Measurements from ENCODE around the gene SDF4.

DNA sequence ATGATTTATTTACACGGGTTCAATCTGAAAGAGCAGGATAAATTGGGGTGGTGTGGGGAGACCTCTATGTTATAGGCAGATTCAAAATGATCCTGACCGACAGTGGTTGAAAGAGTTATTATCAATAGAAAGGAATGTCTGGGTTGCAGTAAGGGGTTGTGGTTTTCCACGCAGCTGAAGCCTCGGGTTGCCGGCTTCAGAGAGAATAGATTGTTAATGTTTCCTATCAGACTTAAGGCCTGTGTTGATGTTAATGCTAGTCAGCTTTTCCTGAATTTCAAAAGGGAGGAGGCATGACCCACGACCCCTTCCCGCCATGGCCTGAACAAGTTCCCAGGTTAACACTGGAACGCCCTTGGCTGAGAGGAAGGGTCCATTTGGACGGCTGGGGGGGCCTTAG is 44.0 kb upstream of the SDF4 start:
- TF ChIP-seq, protein P1, sequence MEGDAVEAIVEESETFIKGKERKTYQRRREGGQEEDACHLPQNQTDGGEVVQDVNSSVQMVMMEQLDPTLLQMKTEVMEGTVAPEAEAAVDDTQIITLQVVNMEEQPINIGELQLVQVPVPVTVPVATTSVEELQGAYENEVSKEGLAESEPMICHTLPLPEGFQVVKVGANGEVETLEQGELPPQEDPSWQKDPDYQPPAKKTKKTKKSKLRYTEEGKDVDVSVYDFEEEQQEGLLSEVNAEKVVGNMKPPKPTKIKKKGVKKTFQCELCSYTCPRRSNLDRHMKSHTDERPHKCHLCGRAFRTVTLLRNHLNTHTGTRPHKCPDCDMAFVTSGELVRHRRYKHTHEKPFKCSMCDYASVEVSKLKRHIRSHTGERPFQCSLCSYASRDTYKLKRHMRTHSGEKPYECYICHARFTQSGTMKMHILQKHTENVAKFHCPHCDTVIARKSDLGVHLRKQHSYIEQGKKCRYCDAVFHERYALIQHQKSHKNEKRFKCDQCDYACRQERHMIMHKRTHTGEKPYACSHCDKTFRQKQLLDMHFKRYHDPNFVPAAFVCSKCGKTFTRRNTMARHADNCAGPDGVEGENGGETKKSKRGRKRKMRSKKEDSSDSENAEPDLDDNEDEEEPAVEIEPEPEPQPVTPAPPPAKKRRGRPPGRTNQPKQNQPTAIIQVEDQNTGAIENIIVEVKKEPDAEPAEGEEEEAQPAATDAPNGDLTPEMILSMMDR (conservative IDR thresholded peaks at IDR 0.05) = no peak
- no peak for TF ChIP-seq EZH2 (IDR thresholded peaks at IDR 0.05; ENCODE audit: low read depth)
